ENCODE results near the gene ZIC2. TPM values are rescaled to one million over a fixed set of nuclear protein-coding genes. Genes with fewer than 3 reads are reported as not detected.
A peak's percentile ranks its signal among the peaks of the same experiment; 100 is the strongest.

The ZIC2 gene
- total RNA-seq, 1 donor from 2014 or later = 21.9 TPM

DNA sequence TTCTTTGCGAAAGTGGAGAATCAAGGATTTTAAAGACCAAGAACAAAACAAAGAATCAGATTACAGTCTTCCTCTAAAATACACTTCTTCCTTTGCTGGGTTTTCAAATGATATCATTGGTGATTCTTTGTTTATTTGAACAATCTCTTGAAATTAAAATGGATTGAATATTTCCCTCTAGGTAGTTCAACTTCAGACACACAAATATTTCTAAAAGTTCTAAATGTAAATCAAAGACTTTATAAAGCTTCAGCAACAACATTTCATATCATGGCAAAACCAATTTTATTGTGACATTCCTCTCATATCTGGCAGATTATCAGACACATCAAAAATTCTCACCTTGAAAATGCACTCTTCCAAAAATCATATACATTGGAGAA, 13.0 kb downstream of the ZIC2 start:
- Mint-ChIP-seq H3K9me3 (ENCODE audit: unreplicated experiment) (peaks cover 18% of the 10 kb centered on the region), H3K27ac (ENCODE audit: unreplicated experiment) (no peak overlapping the region), H3K4me1 (ENCODE audit: low read depth, unreplicated experiment) (peaks cover 17% of the 10 kb centered on the region), H3K36me3 (ENCODE audit: unreplicated experiment) (no peaks in the 10 kb centered on the region), H3K4me3 (ENCODE audit: unreplicated experiment) (no peak overlapping the region), H3K27me3 (ENCODE audit: unreplicated experiment) (peaks cover 38% of the 10 kb centered on the region)
- no peak for DNase-seq
- TF ChIP-seq, protein P1, sequence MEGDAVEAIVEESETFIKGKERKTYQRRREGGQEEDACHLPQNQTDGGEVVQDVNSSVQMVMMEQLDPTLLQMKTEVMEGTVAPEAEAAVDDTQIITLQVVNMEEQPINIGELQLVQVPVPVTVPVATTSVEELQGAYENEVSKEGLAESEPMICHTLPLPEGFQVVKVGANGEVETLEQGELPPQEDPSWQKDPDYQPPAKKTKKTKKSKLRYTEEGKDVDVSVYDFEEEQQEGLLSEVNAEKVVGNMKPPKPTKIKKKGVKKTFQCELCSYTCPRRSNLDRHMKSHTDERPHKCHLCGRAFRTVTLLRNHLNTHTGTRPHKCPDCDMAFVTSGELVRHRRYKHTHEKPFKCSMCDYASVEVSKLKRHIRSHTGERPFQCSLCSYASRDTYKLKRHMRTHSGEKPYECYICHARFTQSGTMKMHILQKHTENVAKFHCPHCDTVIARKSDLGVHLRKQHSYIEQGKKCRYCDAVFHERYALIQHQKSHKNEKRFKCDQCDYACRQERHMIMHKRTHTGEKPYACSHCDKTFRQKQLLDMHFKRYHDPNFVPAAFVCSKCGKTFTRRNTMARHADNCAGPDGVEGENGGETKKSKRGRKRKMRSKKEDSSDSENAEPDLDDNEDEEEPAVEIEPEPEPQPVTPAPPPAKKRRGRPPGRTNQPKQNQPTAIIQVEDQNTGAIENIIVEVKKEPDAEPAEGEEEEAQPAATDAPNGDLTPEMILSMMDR (IDR thresholded peaks at IDR 0.05; ENCODE audit: partially characterized antibody, unreplicated experiment) = no peak

DNA sequence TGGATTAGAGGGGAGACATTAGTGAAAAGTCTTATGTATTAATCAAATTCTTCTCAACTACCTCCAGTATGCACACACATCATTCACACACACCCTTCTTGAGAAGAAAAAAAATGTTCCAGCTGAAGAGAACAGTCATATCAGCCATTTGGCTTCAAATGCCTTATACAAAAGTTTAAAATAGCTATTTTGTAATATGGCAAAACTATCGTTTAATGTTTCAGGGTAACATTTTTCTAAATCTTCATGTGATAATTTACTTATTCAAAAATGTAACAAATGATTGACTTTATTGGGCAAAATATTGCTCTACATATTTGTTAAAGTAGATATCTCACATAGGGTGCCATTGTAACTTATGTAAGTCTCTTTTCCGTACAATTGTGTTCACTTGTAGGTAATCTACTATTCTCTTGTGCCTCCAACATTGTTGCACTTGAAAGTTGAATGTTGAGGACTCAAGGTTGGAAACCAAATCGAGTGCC, 13.6 kb downstream of the ZIC2 start:
- Mint-ChIP-seq H3K27me3 (ENCODE audit: unreplicated experiment) (peaks cover 34% of the 10 kb centered on the region), H3K4me3 (ENCODE audit: unreplicated experiment) (no peak overlapping the region), H3K36me3 (ENCODE audit: unreplicated experiment) (no peaks in the 10 kb centered on the region), H3K4me1 (ENCODE audit: low read depth, unreplicated experiment) (peaks cover 17% of the 10 kb centered on the region), H3K9me3 (ENCODE audit: unreplicated experiment) (peaks cover 18% of the 10 kb centered on the region), H3K27ac (ENCODE audit: unreplicated experiment) (no peak overlapping the region)
- no peak for DNase-seq
- TF ChIP-seq, protein P1 (IDR thresholded peaks at IDR 0.05; ENCODE audit: partially characterized antibody, unreplicated experiment) = no peak

DNA sequence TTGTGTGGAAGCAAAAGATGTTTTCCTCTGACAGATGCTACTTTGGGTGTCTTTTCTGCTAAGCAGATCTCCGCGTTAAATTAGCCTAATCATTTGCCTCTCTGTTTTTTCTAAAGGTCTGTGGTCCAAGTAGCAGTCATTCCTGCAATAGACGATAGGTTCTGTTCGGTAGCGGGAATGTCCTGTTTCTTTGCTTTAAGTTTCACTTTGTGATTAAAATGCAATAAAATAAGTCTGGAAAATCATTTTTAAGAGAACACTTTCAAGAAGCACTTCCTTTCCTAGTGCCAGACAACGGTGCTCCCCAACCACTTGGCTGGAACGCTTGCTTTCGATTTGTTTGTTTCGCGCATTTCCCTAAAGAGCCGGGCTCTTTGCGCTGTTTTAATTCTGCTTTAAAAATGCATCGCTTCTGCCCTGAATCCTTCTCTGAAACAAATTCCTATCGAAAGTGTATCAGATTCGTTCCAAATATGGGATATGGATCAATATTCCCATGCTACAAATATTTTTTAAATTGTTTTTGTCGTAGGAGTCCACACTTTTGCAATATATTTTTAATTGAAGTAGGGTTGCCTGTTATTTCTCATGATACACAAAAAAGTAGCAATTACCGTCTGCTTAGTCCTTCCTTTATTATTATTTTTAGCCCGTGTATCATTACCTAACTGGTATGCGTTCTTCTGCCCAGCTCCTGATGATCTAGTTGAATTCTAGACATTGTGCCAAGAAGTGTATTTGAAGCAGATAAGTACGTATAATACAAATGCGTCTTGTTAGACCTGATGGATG, 14.2 kb downstream of the ZIC2 start:
- H3K36me3 Mint-ChIP-seq (ENCODE audit: unreplicated experiment) = no peaks in the 10 kb centered on the region
- peaks cover 17% of the 10 kb centered on the region for H3K4me1 Mint-ChIP-seq (ENCODE audit: low read depth, unreplicated experiment)
- peaks cover 18% of the 10 kb centered on the region for H3K9me3 Mint-ChIP-seq (ENCODE audit: unreplicated experiment)
- DNase-seq = no peak
- no peak overlapping the region for H3K27ac Mint-ChIP-seq (ENCODE audit: unreplicated experiment)
- peak overlapping the region; percentile 18 for H3K4me3 Mint-ChIP-seq (ENCODE audit: unreplicated experiment)
- peaks cover 29% of the 10 kb centered on the region for H3K27me3 Mint-ChIP-seq (ENCODE audit: unreplicated experiment)
- TF ChIP-seq, protein P1 (IDR thresholded peaks at IDR 0.05; ENCODE audit: partially characterized antibody, unreplicated experiment) = no peak

DNA sequence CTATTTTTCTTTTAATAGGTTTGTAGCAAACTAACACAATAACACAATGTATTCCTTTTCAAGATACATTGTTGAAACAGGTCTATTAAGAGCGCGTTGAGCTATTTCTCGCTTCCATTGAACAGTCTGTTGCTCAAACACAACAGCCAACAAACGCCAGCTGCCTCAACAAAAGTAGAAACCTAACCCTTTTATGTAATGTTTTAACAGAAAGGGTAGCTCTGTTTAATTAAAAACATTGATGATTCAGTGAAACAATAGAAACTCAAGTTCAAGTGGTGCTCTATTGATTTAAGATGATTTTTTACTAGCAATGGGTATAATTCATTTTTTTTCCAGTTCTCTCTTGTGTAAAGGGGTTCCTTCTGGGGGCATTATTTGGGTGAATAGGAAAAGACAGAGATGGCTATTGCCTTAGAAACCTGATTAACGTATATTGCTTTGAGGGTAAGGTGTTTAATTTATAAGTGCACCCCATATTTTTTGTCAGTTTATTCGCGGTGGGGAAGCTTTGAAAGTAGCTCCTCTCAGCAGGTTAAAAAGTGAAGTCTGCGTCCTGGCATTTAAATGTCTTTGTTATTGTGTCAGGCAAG, 14.9 kb downstream of the ZIC2 start:
- Mint-ChIP-seq H3K4me1 (ENCODE audit: low read depth, unreplicated experiment) (peaks cover 17% of the 10 kb centered on the region), H3K36me3 (ENCODE audit: unreplicated experiment) (no peaks in the 10 kb centered on the region), H3K27ac (ENCODE audit: unreplicated experiment) (no peak overlapping the region), H3K4me3 (ENCODE audit: unreplicated experiment) (peak overlapping the region; percentile 18), H3K9me3 (ENCODE audit: unreplicated experiment) (peaks cover 18% of the 10 kb centered on the region), H3K27me3 (ENCODE audit: unreplicated experiment) (peaks cover 26% of the 10 kb centered on the region)
- DNase-seq = no peak
- TF ChIP-seq, protein P1 (IDR thresholded peaks at IDR 0.05; ENCODE audit: partially characterized antibody, unreplicated experiment) = no peak

DNA sequence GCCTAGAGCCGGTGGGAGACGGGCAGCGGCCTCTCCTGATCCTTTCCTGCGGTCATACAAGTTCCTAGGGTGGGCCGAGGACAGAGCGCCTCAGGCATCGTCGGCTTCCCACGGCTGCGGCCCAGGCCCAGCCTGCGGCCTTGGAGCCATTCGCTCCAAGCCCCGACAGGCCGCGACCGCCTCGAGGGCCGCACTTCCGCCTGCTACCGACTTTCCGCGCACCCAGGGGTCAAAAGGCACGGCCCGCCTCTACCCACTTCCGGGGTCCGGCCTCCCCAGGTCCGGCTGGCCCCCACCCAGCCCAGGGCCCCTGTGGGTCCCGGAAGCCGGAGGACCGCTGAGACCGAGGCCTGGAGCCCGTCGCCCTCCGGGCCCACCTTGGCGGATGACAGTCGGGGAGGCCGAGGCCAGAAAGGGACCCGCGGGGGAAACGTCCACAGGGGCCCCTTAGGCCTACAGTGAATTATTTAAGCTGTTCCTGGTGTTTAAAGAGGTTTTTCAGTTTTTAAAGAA, 16.2 kb downstream of the ZIC2 start:
- peaks cover 17% of the 10 kb centered on the region for H3K4me1 Mint-ChIP-seq (ENCODE audit: low read depth, unreplicated experiment)
- no peak overlapping the region for H3K27ac Mint-ChIP-seq (ENCODE audit: unreplicated experiment)
- no peaks in the 10 kb centered on the region for H3K36me3 Mint-ChIP-seq (ENCODE audit: unreplicated experiment)
- TF ChIP-seq, protein P1 (IDR thresholded peaks at IDR 0.05; ENCODE audit: partially characterized antibody, unreplicated experiment) = no peak
- peaks cover 18% of the 10 kb centered on the region for H3K9me3 Mint-ChIP-seq (ENCODE audit: unreplicated experiment)
- no peak overlapping the region for H3K4me3 Mint-ChIP-seq (ENCODE audit: unreplicated experiment)
- H3K27me3 Mint-ChIP-seq (ENCODE audit: unreplicated experiment) = peaks cover 24% of the 10 kb centered on the region
- DNase-seq = peak; percentile 27
